KG1 (cell line): Measurements from ENCODE around the gene NIT2.
A peak's percentile ranks its signal among the peaks of the same experiment; 100 is the strongest.

ENCODE experiments used
- DNase-seq: peaks from one replicate; lab custom pipeline; 2025; lab: John Stamatoyannopoulos, UW

NIT2 gene

DNA sequence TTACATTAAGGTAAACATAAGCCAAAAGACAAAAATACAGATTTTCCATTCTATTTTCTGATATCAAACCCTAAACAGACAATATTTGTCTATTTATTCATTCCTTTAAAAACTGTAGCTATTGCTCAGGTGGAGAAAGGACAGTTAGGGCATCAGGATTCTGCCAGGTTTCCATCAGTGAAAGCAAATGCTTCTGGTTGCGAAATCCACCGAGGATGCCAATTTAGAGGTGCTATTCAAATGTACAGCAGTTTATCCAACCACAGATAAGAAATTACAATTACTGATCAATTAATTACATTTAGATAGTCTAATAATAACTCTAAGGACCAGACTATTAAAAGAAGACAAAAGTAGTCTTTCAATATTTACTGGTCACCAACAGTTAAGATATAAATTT, 62.4 kb downstream of the NIT2 start:
- DNase-seq = no peak

DNA sequence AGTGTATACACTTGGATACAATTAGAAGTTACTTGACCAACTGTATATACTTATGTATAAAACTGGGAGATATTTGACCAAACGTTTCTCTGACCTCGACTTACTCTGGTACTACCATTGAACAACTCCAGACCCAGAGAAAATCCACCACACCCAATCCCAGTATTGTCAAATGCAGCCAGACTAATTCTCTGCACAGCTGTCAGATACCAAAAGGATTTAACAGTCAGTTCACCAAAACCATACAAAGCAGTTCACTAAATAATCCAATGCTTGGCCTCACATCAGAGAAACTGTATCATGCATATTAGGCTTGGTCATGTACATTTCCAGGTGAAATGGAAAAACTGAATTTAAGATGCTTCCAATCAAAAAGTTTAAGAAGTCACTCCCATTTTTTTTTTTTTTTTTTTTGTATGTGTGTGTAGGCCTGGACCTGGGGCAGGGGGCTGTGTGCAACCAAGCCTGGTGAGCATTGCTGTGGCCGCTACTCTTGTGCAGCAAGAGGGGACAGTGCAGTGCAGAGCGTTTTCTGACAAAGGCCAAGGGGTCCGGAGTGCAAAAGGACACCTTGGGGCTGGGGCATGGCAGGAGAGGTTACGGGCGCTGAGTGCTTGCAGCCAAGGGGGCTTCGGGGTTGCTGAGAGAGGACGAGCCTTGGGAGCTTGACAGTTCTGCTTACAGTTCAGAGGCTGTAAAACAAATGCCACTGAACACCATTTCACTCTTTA, 64.9 kb downstream of the NIT2 start:
- DNase-seq = no peak

DNA sequence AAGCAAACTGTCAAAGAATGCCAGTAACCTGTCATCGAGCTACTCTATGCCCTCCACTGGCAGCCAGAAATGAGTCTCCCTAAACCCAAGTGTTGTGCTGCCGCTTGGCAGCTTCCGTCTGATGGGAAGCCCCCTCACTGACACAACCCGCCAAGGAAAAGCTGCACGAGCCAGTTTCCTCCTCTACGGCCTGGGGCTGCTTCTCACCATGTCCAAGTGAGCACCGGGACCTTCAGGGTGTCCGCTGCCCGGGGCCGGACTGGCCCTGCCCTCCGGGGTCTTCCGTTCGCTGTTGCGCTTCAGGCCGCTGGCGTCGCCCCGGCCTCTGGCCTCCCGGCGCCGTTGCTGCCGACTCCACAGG, 65.8 kb downstream of the NIT2 start:
- no peak for DNase-seq

DNA sequence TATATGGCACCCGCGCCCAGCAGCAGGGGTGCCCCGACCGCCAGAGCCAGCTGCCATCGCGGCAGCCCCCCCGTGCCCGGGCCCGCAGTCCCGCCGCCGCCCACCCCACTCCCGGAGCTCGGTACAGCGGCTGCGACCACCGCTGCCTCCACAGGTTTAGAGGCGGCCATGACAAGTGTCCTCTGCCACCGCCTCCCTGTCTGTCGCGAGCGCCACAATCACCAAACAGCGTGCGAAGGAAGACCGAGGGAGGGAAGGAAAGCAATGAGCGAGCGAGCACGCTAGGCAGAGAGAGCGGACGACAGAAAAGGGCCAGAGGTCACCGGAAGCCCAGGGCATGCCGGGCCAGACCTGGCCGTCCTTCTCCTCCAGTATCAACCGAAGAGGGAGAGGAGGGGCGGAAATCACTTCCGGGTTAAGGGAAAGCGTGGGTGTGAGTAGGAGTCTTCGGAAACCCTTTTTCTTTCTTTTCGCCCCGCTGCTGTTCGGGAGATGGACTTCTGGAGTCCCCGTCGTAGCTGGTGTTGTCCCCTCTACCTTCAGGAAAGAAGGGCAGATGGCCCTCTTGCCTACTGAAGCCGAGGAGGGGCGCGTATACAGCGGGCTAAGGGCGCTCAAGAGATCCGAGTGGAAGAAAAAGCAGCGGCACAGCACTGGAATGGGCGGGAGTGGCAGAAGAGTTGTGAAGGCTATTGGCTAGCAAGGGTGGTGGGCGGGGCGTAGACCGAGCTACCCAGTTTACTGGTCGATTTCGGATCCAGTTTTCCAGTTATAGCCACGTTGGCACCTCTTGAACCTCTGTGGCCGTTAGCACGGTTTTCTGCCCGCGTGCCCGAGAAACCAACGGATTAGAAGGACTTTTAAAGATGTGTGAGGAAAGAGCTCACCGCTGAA, 66.5 kb downstream of the NIT2 start, which contains the start of the genes LNP1 and TOMM70:
TSS of gene LNP1 (plus strand) at position 760 of the 894 bp plus-strand sequence. CDS start 28,191 bp downstream, outside the sequence.
TSS of gene TOMM70 (minus strand) at position 310 of the 894 bp plus-strand sequence. CDS start at position 170, 140 bp downstream.
- DNase-seq = peak; percentile 98

DNA sequence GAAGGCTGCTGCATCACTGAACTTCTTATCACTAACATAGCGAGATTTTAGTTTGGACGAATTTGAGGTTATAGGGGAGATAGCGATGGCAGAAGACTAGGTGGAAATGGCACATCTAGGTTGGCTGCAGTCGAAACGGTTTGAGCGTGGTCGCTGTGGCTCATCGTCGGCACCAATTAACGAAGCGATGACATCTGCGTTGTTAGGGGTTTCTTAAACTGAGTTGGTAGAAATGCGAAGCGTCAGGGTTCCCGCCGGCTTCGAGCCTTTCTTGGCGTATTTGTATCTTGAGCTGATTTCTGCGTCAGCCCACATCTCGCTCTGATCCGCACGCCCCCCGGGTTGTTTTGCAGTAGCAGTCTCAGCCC, 67.1 kb downstream of the NIT2 start:
- DNase-seq = no peak

DNA sequence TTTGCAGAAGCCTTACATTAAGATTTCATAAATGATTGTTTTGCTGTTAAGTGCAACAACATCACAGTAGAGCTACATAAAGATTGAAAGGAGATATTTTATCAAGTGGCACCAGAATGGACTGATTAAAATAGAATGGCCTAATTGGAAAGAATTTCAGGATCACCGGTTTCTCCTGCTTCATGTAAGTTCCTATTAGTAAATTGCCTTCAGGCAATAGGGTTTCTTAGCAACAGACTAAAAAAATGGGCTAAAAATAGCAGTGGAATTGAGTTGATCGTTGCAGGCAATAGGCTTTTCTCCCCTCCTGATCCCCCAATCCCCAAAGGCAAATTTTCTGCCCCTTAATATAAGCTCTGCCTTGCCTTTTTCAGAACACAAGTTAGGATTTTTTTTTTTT, 67.7 kb downstream of the NIT2 start:
- DNase-seq = peak; percentile 22

DNA sequence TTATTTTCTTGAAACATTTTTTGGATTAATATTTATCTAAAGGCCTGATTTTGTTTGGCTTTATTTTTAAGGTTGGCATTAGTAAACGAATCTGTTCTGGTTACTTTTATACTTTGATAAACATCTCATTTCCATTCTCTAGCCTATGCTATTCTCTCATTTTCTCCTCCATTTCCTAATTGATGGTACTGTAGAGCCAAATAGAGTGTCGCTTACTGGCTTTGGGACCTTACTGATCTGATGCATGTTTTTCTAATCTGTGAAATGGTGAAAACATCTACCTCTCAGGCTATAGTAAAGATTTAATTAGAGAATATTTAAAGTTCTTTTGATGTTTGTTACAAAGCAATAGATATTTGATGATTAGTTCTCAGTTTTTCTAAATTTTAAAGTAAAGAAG, 68.3 kb downstream of the NIT2 start:
- no peak for DNase-seq

DNA sequence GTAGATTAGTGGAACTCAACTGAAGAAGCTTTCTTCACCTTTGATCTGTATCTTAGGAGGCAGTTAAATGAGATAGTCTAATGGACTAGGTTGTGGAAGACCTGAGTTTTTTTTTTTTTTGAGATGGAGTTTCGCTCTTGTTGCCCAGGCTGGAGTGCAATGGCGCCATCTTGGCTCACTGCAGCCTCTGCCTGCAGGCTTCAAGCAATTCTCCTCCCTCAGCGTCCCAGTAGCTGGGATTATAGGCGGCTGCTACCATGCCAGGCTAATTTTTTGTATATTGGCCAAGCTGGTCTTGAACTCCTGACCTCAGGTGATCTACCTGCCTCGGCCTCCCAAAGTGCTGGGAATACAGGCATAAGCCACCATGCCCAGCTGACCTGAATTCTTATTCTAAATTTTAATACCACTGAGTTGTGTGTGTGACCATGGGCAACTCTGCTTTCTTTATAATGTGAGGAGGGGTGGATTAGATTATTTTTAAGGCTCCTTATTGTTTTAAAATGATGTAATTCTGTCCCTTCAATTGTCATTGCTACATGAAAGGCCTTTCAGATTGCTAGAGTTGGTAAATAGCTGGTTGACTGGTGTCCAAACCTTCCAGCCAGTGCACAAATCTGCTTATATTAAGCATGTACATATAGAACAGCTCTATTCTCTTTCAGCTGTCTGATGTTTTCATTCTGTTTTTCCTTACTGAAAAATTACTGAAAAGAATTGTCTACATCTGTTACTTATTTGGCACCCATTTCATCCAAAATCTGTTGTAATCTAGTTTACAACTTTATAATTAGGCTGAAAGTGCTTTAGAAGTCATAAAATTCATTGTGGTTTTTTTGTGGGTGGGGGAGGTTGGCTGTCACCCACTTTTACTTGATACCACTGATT, 69.0 kb downstream of the NIT2 start:
- DNase-seq = no peak

DNA sequence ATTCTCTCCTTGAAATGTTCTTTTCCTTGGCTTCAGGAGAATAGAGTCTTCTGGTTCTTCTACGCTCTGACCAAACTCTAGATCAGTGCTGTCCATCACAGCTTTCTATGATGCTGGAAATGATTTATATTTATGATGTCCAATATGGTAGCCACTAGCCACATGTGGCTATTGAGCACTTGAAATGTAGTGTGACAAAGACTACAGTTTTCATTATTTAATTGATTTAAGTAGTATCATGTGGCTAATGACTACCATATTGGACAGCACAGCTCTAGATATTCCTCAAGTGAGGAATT, 69.6 kb downstream of the NIT2 start:
- no peak for DNase-seq

DNA sequence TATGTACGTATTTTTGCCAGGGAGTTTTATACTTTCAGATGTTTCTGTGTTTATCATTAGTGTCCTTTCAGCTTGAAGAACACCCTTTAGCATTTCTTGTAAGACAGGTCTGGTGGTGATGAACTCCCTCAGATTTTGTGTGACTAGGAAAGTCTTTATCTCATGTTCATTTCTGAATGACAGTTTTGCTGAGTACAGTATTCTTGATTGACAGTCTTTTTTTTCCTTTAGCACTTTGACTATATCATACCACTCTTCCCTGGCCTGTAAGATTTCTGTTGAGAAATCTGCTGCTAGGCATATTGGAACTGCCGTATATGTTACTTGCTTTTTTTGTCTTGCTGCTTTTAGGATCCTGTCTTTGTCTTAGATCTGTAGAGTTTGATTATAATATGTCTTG, 72.6 kb downstream of the NIT2 start:
- DNase-seq = no peak

DNA sequence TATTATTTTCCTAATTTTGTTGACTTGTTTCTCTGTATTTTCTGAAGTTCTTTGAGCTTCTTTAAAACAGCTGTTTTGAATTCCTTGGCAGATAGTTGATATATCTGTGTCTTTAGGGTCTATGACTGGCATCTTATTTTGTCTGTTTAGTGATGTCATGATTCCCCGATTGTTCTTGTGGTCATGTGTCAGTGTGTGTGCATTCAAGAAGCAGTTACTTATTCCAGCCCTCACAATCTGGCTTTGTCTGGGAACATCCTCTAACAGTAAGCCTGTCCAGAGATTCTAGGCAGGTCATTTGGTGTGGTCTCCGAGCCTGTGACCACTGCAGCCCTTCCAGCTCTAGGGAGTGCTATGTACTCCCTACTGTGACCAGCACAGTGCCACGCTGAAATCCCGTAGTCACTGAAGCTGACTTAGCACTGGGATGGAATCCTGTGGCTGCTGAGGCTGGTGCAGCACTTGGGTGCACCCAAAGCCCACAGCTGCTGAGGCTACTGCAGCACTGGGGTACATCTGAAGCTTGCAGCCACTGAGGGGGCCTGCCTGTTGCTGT, 73.5 kb downstream of the NIT2 start:
- DNase-seq = no peak
